ENCODE measurements around the gene POLR1D.

- no peak for TF ChIP-seq POLR2AphosphoS5 (IDR thresholded peaks at IDR 0.05; ENCODE audit: borderline replicate concordance, low read depth, low read length)
- TF ChIP-seq EZH2 (IDR thresholded peaks at IDR 0.05): no peak
- no peak for TF ChIP-seq FOXP2 (optimal IDR thresholded peaks at IDR 0.05; ENCODE audit: control extremely low read depth, extremely low read length, insufficient read depth)
Observed at GRCh38 chr13:27657724-27658123, 36.0 kb downstream of the POLR1D start.

Measured in SK-N-MC (cell line).